Loucy (cell line): ENCODE measurements around the gene FOXP1.

Experiments used
- H2AFZ ChIP-seq: fragments of 200-600 bp; sonication (generic); 2 replicates; pipeline ENCODE4 v1.6.0; 2016; ENCODE audit warnings: antibody characterized with exemption, mild to moderate bottlenecking, low read length, moderate library complexity
- H3F3A ChIP-seq: fragments of 200-600 bp; 2 replicates; pipeline ENCODE4 v1.6.0; 2016; ENCODE audit warnings: antibody characterized with exemption, low read depth, mild to moderate bottlenecking
- H3K27me3 ChIP-seq: fragments of 200-600 bp; sonication (generic); 2 replicates; pipeline ENCODE4 v1.6.1; 2014; ENCODE audit warnings: low read length, mild to moderate bottlenecking; ENCODE audit not compliant: insufficient read depth, poor library complexity, severe bottlenecking
- H3K36me3 ChIP-seq: fragments of 200-600 bp; sonication (generic); 2 replicates; pipeline ENCODE4 v1.6.1; 2016; ENCODE audit warnings: low read length; ENCODE audit not compliant: insufficient read depth
- H3K4me1 ChIP-seq: fragments of 200-600 bp; sonication (generic); 2 replicates; pipeline ENCODE4 v1.5.1; 2014; ENCODE audit warnings: low read length, mild to moderate bottlenecking; ENCODE audit not compliant: insufficient read depth, poor library complexity, severe bottlenecking
- H3K4me2 ChIP-seq: fragments of 200-600 bp; sonication (generic); 2 replicates; pipeline ENCODE4 v1.6.0; 2014; ENCODE audit warnings: antibody characterized with exemption, low read length, low read depth, mild to moderate bottlenecking; ENCODE audit not compliant: poor library complexity, severe bottlenecking
- H3K4me3 ChIP-seq: fragments of 200-600 bp; sonication (generic); 2 replicates; pipeline ENCODE4 v1.5.1; 2014; ENCODE audit warnings: low read length, mild to moderate bottlenecking, mixed read lengths; ENCODE audit not compliant: poor library complexity, severe bottlenecking
- H3K79me2 ChIP-seq: fragments of 200-600 bp; sonication (generic); 2 replicates; pipeline ENCODE4 v1.6.1; 2014; ENCODE audit warnings: low read length; ENCODE audit not compliant: insufficient read depth
- H3K9ac ChIP-seq: fragments of 200-600 bp; sonication (generic); 2 replicates; pipeline ENCODE4 v1.6.0; 2014; ENCODE audit warnings: mild to moderate bottlenecking, low read depth, low read length, moderate library complexity; ENCODE audit not compliant: poor library complexity, severe bottlenecking
- H3K9me2 ChIP-seq: fragments of 200-600 bp; sonication (generic); replicated peaks from 2 replicates; pipeline ENCODE4 v1.6.1; 2016; ENCODE audit warnings: low read depth, low read length, mixed read lengths
- H3K9me3 ChIP-seq: fragments of 200-600 bp; sonication (generic); 2 replicates; pipeline ENCODE4 v1.6.1; 2014; ENCODE audit warnings: mild to moderate bottlenecking, antibody characterized with exemption, low read length, low read depth; ENCODE audit not compliant: insufficient read depth
- H4K20me1 ChIP-seq: fragments of 200-600 bp; sonication (generic); 2 replicates; pipeline ENCODE4 v1.6.0; 2014; ENCODE audit warnings: antibody characterized with exemption, low read length, mild to moderate bottlenecking; ENCODE audit not compliant: insufficient read depth, poor library complexity, severe bottlenecking
- CTCF ChIP-seq: fragments of 200-600 bp; sonication (generic); conservative IDR thresholded peaks from 2 replicates; pipeline ENCODE4 v1.5.1; 2014; ENCODE audit warnings: mild to moderate bottlenecking, antibody characterized with exemption, low read length
- EZH2phosphoT487 ChIP-seq: fragments of 200-600 bp; IDR thresholded peaks from 2 replicates; pipeline ENCODE4 v1.6.1; 2018; ENCODE audit warnings: antibody characterized with exemption, mild to moderate bottlenecking, moderate library complexity, borderline replicate concordance

Gene FOXP1

GRCh38 chr3:71350998-71351397, 232.5 kb downstream of the FOXP1 start:
- TF ChIP-seq EZH2phosphoT487 (no peak), CTCF (no peak)
- Histone ChIP-seq H2AFZ (no peak overlapping the region), H3K79me2 (no peaks in the 10 kb centered on the region), H3K4me3 (no peak overlapping the region), H3K4me1 (no peaks in the 10 kb centered on the region), H3K9ac (no peak overlapping the region), H3K9me2 (no peaks in the 10 kb centered on the region), H3K4me2 (no peak overlapping the region), H3K27me3 (no peaks in the 10 kb centered on the region), H3K36me3 (peaks cover 13% of the 10 kb centered on the region; the same call in 1 of the 2 replicates), H3K9me3 (no peaks in the 10 kb centered on the region), H4K20me1 (no peaks in the 10 kb centered on the region), H3F3A (no peaks in the 10 kb centered on the region)

DNA sequence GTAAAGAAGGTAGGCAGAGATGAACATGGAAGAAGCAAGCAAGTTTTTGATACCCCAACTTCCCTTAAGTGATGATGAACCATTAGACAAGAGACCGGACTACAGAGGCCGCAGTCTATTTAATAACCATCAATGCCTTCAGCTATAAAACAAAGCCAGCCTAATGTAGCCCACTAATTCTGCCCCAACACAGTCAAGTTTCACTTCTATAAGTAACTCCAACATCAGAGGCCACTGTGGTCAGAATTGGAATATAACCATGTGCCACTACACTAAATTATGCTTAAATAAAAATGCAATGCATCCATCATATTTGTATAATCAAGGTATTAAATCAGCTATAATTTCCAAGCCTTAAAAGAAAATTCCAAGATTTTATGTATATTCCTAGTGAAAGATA, 234.7 kb downstream of the FOXP1 start:
- TF ChIP-seq CTCF (no peak), EZH2phosphoT487 (no peak)

GRCh38 chr3:71348001-71348632, 235.4 kb downstream of the FOXP1 start:
- TF ChIP-seq CTCF, result no peak
- TF ChIP-seq EZH2phosphoT487, result no peak
- H3K4me1 ChIP-seq, result no peaks in the 10 kb centered on the region
- H3K9ac ChIP-seq, result no peak overlapping the region
- no peak overlapping the region for H2AFZ ChIP-seq
- no peak overlapping the region for H3K4me3 ChIP-seq
- H3K27me3 ChIP-seq, result no peaks in the 10 kb centered on the region
- no peaks in the 10 kb centered on the region for H3K9me2 ChIP-seq
- H3K4me2 ChIP-seq, result no peak overlapping the region
- H3K9me3 ChIP-seq, result no peaks in the 10 kb centered on the region
- H3K79me2 ChIP-seq, result no peaks in the 10 kb centered on the region; the same call in 1 of the 2 replicates
- H3K36me3 ChIP-seq, result no peaks in the 10 kb centered on the region
- no peaks in the 10 kb centered on the region for H3F3A ChIP-seq
- H4K20me1 ChIP-seq, result no peaks in the 10 kb centered on the region

More for the DNA sequence above, 234.7 kb downstream of the FOXP1 start:
- Histone ChIP-seq H4K20me1 (no peaks in the 10 kb centered on the region), H3K4me2 (no peak overlapping the region), H3K9ac (no peak overlapping the region), H3K27me3 (no peaks in the 10 kb centered on the region), H3F3A (no peaks in the 10 kb centered on the region), H3K9me3 (no peaks in the 10 kb centered on the region), H3K79me2 (no peaks in the 10 kb centered on the region; the same call in 1 of the 2 replicates), H3K4me3 (no peak overlapping the region), H3K36me3 (no peaks in the 10 kb centered on the region), H2AFZ (no peak overlapping the region), H3K4me1 (no peaks in the 10 kb centered on the region), H3K9me2 (no peaks in the 10 kb centered on the region)
